Measurements from ENCODE around the gene CERCAM.
"Not testable (repeated sequence)": the region's sequence is repeated elsewhere in the genome, so short reads cannot be mapped to it uniquely, and the experiment has no call there.

Gene CERCAM

DNA sequence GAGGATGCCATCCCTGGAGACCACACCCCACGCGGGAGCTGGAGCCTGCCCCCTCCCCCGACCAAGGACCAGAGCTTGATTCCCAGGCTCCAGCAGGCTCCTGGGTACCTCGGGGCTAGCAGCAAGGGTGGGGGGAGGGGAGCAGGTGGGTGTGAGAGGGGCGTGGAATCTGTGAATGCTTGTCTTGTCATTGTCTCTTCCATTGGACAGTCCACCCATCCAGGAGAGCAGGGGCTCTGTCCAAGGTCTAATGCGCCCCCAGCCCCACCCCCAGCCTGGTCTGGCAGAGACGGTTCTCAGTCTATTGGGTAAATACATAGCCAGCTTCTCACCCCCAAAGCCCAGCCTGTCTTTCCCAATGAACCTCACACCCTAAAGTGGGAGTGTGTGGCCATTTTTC lies 26.7 kb upstream of the CERCAM start:
- no peak for DNase-seq

- DNase-seq, result no peak
These were observed 26.1 kb upstream of the CERCAM start for GRCh38 chr9:128394379-128395168.

DNA sequence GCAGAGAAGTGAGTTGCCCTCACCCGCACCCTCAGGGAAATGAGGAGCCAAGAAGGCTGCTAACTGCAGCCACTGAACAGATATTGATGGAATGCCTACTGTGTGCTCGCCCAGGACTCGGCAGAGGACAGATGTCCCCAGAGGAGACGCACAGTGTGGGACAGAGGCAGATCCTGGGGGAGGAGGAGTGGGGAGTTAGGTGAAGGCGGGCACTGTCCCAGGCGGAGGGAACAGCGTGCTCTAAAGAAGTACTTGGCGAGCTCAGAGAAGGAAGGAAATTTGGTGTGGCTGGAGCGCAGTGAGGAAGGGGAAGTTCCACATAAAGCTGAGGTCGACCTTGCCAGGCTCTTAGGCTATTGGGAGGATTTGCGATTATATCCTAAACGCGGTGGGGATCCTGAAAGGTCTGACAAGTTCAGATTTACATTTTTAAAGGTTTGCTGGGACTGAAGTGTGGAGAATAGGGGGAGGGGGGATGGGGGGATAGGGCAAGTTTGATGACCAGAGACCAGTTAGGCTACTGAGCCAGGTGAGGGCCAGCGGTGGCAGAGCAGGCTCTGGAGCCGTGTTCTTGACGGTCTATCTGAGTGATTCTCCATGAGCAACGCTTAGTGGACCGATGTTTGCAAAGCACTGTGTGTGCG lies 23.6 kb upstream of the CERCAM start:
- DNase-seq, result no peak

DNA sequence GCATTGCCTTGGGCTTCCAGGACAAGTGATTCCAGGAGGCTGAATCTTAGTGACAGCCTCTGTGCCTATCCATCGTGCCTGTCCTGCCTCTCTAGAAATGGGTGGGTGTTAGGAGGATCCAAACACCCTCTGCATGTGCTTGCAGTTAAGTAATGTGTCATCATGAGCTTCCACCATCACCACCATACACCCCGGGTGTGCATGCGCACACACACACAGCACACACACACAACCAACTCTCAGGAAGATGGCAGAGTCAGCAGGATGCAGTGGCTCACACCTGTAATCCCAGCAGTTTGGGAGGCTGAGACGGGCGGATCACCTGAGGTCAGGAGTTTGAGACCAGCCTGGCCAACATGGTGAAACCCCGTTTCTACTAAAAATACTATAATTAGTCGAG lies 22.8 kb upstream of the CERCAM start:
- no peak for DNase-seq

GRCh38 chr9:128399861-128400260 lies 20.8 kb upstream of the CERCAM start:
- no peak for DNase-seq

- no peak for DNase-seq
These were observed 16.1 kb upstream of the CERCAM start for GRCh38 chr9:128404560-128404959.

GRCh38 chr9:128405077-128405779 lies 15.4 kb upstream of the CERCAM start:
- DNase-seq, result no peak

GRCh38 chr9:128405780-128406171 lies 14.9 kb upstream of the CERCAM start:
- DNase-seq, result no peak

DNA sequence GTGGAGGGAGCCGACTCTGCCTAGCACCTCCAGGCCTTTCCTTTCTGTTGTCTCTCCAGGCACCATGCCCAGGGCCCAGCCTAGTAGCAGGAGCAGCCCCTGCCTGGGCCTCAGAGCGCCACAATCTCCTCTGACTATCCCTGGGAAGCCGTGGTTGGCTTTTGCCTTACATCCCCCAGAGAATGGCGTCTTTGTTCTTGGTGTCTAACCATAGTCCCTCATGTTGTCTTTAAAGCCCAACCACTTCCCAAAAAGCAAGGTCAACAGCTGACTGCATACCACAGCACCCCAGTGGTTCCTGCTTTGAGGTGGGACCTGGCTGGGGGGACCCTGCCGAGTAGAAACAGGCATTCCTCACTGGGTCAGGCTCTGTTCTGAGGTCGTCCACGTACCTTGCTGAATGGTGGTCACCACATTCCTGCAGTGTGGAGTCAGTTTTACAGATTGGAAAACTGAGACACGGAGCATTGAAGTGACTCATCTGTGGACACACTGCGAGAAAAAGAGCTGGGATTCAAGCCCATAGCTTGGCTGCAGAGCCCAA lies 13.7 kb upstream of the CERCAM start:
- DNase-seq, result no peak

- no peak for DNase-seq
These were observed 11.7 kb upstream of the CERCAM start for GRCh38 chr9:128408963-128409431.

- DNase-seq, result no peak
These were observed 11.2 kb upstream of the CERCAM start for GRCh38 chr9:128409450-128409849.

DNA sequence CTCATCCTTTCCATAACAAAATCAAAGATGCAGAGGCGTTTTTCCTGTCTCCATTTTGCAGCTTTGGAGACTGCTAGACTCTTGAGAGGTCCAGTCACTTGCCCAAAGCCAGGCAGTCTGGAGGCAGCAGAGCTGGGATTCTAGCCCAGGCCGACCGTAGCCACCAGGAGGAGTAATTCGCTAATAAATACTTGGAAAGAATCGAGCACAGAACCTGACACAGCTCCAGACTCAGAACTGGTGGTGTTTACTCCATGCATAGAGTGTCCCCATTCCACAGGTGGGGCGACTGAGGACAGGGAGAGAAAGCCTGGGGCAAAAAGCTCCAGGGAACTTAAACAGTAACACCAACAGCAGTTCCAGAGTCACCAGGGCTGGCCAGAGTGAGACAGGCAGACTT lies 10.7 kb upstream of the CERCAM start:
- no peak for DNase-seq

DNA sequence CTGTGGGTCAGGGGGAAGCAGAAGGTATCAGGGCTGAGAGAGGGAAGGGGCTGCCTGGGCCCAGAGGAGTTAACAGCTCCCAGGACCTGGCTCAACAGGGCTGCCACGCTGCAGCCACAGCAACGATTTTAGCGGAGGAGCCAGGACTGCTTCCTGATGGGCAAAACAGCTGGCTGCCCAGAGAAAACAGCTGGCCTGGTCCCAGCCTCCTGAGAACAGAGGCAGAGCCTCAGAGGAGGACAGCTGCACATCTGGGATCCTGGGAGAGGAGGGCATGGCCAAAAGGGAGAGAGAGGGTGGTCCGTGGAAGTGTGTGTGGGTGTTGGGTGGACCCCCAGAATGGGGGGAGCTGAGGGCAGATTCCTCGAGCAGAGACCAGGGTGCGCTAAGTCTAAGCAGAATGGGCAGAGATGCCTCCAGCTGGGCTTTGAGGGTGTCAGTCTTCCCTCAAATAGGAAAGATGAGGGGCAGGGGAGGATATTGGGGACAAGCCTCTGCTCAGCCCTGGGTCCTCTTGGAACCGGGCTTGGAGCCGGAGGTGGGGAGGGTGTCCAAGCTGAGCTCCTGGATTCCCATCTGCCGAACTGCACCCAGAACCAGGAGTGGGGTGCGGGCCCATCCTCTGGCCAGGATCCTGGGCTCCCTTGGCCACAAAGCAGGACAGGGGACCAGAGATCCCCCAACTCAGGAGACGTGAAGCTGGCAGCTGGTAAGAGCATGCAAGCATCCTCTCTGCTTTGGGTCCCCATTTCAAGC lies 9.1 kb upstream of the CERCAM start:
- DNase-seq, result no peak

GRCh38 chr9:128412120-128412790 lies 8.4 kb upstream of the CERCAM start:
- DNase-seq, result peak; percentile 63

GRCh38 chr9:128413728-128414127 lies 6.9 kb upstream of the CERCAM start:
- not testable (repeated sequence) for DNase-seq

GRCh38 chr9:128414461-128414860 lies 6.2 kb upstream of the CERCAM start:
- no peak for DNase-seq

GRCh38 chr9:128415281-128415680 lies 5.4 kb upstream of the CERCAM start:
- DNase-seq, result no peak

- no peak for DNase-seq
These were observed 4.6 kb upstream of the CERCAM start for GRCh38 chr9:128416014-128416413.

DNA sequence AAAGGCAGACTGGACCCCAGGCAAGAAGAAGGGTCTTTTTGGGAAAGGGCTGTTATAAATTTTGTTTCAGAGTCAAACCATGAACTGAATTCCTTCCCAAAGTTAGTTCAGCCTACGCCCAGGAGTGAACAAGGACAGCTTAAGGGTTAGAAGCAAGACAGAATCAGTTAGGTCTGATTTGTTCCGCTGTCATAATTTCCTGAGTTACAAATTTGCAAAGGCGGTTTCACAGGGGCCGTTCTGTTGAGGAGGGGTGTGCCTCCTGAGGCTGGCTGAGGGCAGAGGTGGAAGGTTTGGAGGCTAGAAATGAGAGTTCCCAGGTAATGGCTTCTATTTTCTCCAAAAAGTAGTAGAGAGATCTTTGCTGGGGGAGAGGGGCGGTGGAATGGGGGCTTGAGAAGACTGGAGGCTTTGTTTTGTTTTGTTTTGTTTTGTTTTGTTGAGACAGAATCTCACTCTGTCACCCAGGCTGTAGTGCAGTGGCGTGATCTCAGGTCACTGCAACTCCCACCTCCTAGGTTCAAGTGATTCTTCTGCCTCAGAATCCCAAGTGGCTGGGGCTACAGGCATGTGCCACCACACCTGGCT lies 4.1 kb upstream of the CERCAM start:
- DNase-seq, result no peak

DNA sequence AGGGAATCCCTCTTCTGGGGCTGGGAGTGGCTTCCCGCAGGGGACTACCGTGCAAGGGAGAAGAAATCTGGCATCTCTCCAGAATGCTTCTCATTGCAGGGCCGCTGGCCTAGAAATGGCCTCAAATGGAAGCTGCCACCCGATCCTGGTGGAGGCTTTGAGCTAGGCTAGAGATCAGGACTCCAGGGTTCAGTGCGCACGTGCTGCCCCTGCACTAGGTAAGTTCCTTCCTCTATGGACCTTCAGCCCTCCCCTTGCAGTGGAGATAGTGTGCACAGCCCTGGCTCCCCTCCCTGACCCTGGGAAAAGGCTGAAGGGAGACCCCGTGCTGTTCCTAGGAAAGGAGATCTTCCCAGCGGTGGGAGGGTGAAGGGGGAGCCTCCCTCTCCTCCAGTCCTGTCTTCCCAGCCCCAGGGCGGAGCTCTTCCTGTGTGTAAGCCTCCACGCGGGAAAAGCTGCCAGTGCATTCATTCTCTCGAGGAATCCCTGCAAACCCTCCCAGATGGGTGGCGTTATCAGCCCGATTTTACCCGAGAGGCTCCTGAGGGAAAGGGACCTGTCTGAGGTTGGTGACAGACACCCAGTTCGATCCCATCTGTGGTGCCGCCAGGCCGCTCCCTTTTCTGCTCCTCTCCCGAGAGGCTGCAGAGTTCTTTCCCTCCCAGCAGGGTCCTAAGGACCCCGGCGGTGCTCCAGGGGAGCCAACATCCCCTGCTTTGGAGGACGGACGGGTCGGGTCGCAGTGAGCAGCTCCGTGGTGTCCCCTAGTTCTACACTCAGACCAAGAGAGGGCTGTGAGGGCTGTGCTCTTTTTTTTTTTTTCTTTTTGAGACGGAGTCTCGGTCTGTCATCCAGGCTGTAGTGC lies 1.4 kb upstream of the CERCAM start:
- peak; percentile 29 for DNase-seq

Measured in SHP77 treated with DMSO at 0.1 percent for 48 hours (cell line).